Peyer's patch (tissue), 4 donors: ENCODE data around the gene FAM20A. TPM values are rescaled to one million over a fixed set of nuclear protein-coding genes. Genes with fewer than 3 reads are reported as not detected.

Experiments used
- DNase-seq, 3 donors: peaks; one replicate each; pipeline ENCODE4 v3.0.0-alpha.2; 2017 to 2019
- H3K27ac ChIP-seq, 4 donors: fragments of 200-600 bp; sonication (generic); one replicate each; pipeline ENCODE4 v1.5.1; 2016 to 2019
- H3K27me3 ChIP-seq, 2 donors: fragments of 200-600 bp; sonication (generic); one replicate each; pipeline ENCODE4 v1.5.1; 2019
- H3K36me3 ChIP-seq, 3 donors: fragments of 200-600 bp; sonication (generic); one replicate each; pipeline ENCODE4 v1.5.1; 2016 to 2019
- H3K4me1 ChIP-seq, 4 donors: fragments of 200-600 bp; sonication (generic); one replicate each; pipeline ENCODE4 v1.5.1; 2016 to 2019
- H3K4me3 ChIP-seq, 4 donors: fragments of 200-600 bp; sonication (generic); 1 replicate in 3 of 4; 2 replicates in 1 of 4; pipeline ENCODE4 v1.5.1; 2016 to 2019; ENCODE audit warnings: mild to moderate bottlenecking in 1 of 4
- H3K9me3 ChIP-seq, 4 donors: fragments of 200-600 bp; sonication (generic); one replicate each; pipeline ENCODE4 v1.5.1; 2016 to 2019; ENCODE audit warnings: mild to moderate bottlenecking in 1 of 4
- CTCF ChIP-seq, 6 experiments: fragments of 450-650 bp in 4 of 6; fragments of 200-600 bp in 2 of 6; sonication (generic) in 1 of 6; IDR thresholded peaks; one replicate each; pipeline ENCODE4 v1.5.1; 2017 to 2019; ENCODE audit warnings: antibody characterized with exemption in 6 of 6, mild to moderate bottlenecking in 3 of 6, moderate library complexity in 1 of 6
- POLR2A ChIP-seq, 2 donors: fragments of 450-650 bp; IDR thresholded peaks; one replicate each; pipeline ENCODE4 v1.5.1; 2017; ENCODE audit warnings: antibody characterized with exemption in 2 of 2, mild to moderate bottlenecking in 2 of 2, moderate library complexity in 2 of 2
- total RNA-seq, 4 donors: library from RNA; depleted of rRNA; stranded (reverse); fragments of >200 nt; gene quantifications; one replicate each; pipeline ENCODE4 v1.1.0, GENCODE V29; 2016

The FAM20A gene
- total RNA-seq, 4 donors from 2014 or later = 2.4 to 3.5 (median 2.5) TPM; not detected in 1

- no peak for DNase-seq
- H3K9me3 ChIP-seq = no peaks in the 10 kb centered on the region
- TF ChIP-seq POLR2A (IDR thresholded peaks at IDR 0.05) (no peak), CTCF (IDR thresholded peaks at IDR 0.05) (no peak)
- H3K27me3 ChIP-seq = no peaks in the 10 kb centered on the region
- no peaks in the 10 kb centered on the region for H3K36me3 ChIP-seq
- no peak overlapping the region for H3K4me3 ChIP-seq
- no peak overlapping the region for H3K27ac ChIP-seq
- H3K4me1 ChIP-seq = no peaks in the 10 kb centered on the region
Observed at GRCh38 chr17:68623811-68624210, 22.6 kb upstream of the FAM20A start.

- Histone ChIP-seq H3K9me3 (no peaks in the 10 kb centered on the region), H3K36me3 (no peaks in the 10 kb centered on the region), H3K27me3 (no peaks in the 10 kb centered on the region), H3K4me3 (no peak overlapping the region), H3K4me1 (no peaks in the 10 kb centered on the region), H3K27ac (no peak overlapping the region)
- TF ChIP-seq CTCF (IDR thresholded peaks at IDR 0.05) (no peak), POLR2A (IDR thresholded peaks at IDR 0.05) (no peak)
- no peak for DNase-seq
Observed at GRCh38 chr17:68622423-68622822, 21.3 kb upstream of the FAM20A start.

GRCh38 chr17:68621065-68621464, 19.9 kb upstream of the FAM20A start:
- Histone ChIP-seq H3K27ac (no peak overlapping the region), H3K4me1 (no peaks in the 10 kb centered on the region), H3K27me3 (no peaks in the 10 kb centered on the region), H3K9me3 (no peaks in the 10 kb centered on the region), H3K4me3 (no peak overlapping the region), H3K36me3 (no peaks in the 10 kb centered on the region)
- TF ChIP-seq POLR2A (IDR thresholded peaks at IDR 0.05) = no peak
- no peak for TF ChIP-seq CTCF (IDR thresholded peaks at IDR 0.05)
- no peak for DNase-seq

- Histone ChIP-seq H3K36me3 (no peaks in the 10 kb centered on the region), H3K27me3 (no peaks in the 10 kb centered on the region), H3K4me3 (no peak overlapping the region), H3K27ac (no peak overlapping the region), H3K4me1 (no peaks in the 10 kb centered on the region), H3K9me3 (no peaks in the 10 kb centered on the region)
- no peak for DNase-seq
- no peak for TF ChIP-seq CTCF (IDR thresholded peaks at IDR 0.05)
- TF ChIP-seq POLR2A (IDR thresholded peaks at IDR 0.05) = no peak
Observed at GRCh38 chr17:68616334-68616733, 15.2 kb upstream of the FAM20A start.

- TF ChIP-seq POLR2A (IDR thresholded peaks at IDR 0.05) (no peak), CTCF (IDR thresholded peaks at IDR 0.05) (no peak)
- Histone ChIP-seq H3K36me3 (no peaks in the 10 kb centered on the region), H3K27me3 (no peaks in the 10 kb centered on the region), H3K9me3 (peaks cover 0 to 8% (median 0%) of the 10 kb centered on the region in 4 donors), H3K4me3 (no peak overlapping the region), H3K27ac (no peak overlapping the region), H3K4me1 (no peaks in the 10 kb centered on the region)
- no peak for DNase-seq
Observed at GRCh38 chr17:68614718-68615117, 13.6 kb upstream of the FAM20A start.

GRCh38 chr17:68613739-68614298, 12.7 kb upstream of the FAM20A start:
- H3K27me3 ChIP-seq = no peaks in the 10 kb centered on the region
- no peaks in the 10 kb centered on the region for H3K36me3 ChIP-seq
- no peak overlapping the region for H3K4me3 ChIP-seq
- no peaks in the 10 kb centered on the region for H3K4me1 ChIP-seq
- DNase-seq = no peak
- no peak overlapping the region for H3K27ac ChIP-seq
- peaks cover 0 to 14% (median 0%) of the 10 kb centered on the region in 4 donors for H3K9me3 ChIP-seq
- TF ChIP-seq CTCF (IDR thresholded peaks at IDR 0.05) = peak in 4 of 6 experiments; percentile 25 to 44 (median 26)
- no peak for TF ChIP-seq POLR2A (IDR thresholded peaks at IDR 0.05)
